Right kidney (tissue), 1 donor: ENCODE measurements around the gene CWF19L1.
A peak's percentile ranks its signal among the peaks of the same experiment; 100 is the strongest.

Experiments used
- DNase-seq: peaks from one replicate; pipeline ENCODE4 v3.0.0-alpha.2; 2016

The CWF19L1 gene

GRCh38 chr10:100253041-100253440 is 14.4 kb downstream of the CWF19L1 start:
- no peak for DNase-seq

GRCh38 chr10:100248820-100249219 is 18.6 kb downstream of the CWF19L1 start:
- no peak for DNase-seq

- DNase-seq = no peak
Measured at GRCh38 chr10:100245484-100246220, 21.8 kb downstream of the CWF19L1 start.

GRCh38 chr10:100239851-100240250 is 27.6 kb downstream of the CWF19L1 start:
- no peak for DNase-seq

- DNase-seq = no peak
Measured at GRCh38 chr10:100238429-100238828, 29.0 kb downstream of the CWF19L1 start.

GRCh38 chr10:100232101-100232500 is 35.3 kb downstream of the CWF19L1 start:
- no peak for DNase-seq

GRCh38 chr10:100229819-100230422 is 37.5 kb downstream of the CWF19L1 start:
- no peak for DNase-seq

DNA sequence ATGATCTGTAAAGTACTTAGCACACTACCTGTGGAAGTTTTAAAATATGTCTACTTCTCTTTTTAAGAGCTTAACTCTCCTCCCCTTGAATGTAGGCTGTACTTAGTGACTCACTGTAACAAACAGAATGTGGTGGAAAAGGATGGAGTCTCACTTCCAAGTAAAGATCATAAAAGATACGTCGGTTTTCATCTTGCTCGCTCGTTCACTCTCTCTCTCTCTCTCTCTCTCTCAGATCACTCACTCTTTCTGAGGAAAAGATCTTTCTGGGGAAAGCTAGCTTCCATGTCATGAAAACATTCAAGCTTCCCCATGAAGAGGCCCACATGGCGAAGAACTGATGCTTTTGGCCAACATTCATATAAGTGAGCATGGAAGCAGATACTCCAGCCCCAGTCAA is 43.6 kb downstream of the CWF19L1 start:
- no peak for DNase-seq

- DNase-seq = no peak
Measured at GRCh38 chr10:100222529-100222928, 44.9 kb downstream of the CWF19L1 start.

DNA sequence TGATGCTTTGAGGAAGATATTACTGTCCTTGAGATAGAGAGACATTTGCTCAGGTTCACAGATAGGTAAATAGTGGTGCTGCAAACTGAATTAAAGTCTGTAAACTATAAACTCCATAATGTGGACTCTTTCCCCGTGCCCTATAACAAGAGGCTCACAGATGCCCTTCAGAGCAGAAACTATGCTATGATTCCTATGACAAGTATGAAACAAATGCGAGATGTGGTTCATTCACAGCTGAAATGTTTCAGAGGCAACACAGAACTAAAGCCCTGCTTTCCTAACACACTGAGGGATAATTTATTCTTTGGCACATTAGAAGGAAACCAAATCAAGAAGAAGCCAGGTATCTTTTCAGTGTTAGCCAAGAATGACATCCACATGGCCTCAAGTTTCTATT is 51.4 kb downstream of the CWF19L1 start:
- DNase-seq = no peak

DNA sequence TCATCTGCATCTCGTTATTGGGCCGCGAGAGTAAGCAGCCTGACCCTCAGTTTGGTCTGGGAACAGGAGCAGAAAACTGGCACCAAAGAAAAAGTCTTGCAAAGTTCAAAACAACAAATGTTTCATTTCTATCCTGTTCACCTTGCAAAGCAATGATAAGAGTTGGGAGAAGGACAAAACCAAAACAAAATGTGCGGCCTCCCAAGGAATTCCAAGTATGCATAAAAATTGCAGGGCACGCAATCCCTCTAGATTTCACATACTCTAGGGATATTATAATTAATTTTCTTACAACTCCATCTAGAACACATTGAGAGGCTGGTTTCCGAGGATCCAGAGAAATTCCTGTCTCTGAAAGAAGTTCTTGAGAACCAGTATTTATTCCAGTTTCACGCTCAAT is 58.1 kb downstream of the CWF19L1 start:
- peak; percentile 5 for DNase-seq

DNA sequence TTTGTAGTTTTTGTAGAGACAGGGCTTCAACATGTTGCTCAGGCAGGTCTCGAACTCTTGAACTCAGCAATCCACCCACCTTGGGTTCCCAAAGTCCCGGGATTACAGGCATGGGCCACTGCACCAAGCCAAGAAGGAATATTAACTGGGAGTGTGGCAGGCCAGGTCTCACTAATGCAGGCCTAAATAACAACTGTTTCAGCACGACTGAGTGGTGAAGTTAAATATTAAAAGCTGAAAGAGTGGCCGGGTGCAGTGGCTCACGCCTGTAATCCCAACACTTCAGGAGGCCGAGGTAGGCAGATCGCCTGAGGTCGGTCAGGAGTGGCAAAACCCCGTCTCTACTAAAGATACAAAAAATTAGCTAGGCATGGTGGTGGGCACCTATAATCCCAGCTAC is 59.2 kb downstream of the CWF19L1 start:
- DNase-seq = peak; percentile 17

GRCh38 chr10:100204370-100204769 is 63.1 kb downstream of the CWF19L1 start:
- DNase-seq = no peak

GRCh38 chr10:100201549-100201948 is 65.9 kb downstream of the CWF19L1 start:
- DNase-seq = no peak

DNA sequence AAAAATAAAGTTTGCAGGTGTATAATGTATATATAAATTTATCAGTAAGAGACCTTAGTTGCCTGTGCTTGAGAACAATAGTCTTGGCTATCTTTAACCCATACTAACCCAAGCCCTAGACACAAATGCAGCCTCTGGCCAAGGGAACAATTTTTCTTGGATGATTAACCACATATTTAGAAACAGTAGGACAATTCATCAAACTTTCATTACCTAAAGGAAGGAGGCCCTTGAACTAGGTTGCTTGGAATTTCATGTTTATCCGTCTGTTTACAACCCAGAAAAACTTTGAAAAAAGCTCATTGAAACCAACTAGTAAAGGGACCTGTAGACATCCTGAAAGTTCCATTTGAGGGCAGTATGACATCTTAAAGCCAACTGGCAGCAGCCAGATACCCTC is 72.7 kb downstream of the CWF19L1 start:
- no peak for DNase-seq

DNA sequence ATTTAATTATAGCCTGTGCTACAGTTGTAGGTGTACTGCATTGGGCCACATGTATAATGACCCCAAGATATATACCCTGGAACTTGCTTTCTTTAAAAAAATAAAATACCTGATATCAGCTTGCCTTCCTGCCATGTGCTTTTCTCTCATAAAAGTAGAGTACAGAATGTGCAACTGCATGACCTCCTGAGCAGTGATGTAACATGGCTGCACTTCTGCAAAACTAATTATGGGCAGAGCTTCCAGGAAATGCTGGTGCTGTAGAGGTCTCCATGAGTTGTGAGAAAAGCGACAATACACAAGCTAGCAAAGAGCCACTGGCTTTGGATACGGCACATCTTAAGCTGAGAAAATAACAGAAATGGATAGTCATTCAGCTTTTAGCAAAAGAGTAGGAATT is 75.1 kb downstream of the CWF19L1 start:
- DNase-seq = no peak

DNA sequence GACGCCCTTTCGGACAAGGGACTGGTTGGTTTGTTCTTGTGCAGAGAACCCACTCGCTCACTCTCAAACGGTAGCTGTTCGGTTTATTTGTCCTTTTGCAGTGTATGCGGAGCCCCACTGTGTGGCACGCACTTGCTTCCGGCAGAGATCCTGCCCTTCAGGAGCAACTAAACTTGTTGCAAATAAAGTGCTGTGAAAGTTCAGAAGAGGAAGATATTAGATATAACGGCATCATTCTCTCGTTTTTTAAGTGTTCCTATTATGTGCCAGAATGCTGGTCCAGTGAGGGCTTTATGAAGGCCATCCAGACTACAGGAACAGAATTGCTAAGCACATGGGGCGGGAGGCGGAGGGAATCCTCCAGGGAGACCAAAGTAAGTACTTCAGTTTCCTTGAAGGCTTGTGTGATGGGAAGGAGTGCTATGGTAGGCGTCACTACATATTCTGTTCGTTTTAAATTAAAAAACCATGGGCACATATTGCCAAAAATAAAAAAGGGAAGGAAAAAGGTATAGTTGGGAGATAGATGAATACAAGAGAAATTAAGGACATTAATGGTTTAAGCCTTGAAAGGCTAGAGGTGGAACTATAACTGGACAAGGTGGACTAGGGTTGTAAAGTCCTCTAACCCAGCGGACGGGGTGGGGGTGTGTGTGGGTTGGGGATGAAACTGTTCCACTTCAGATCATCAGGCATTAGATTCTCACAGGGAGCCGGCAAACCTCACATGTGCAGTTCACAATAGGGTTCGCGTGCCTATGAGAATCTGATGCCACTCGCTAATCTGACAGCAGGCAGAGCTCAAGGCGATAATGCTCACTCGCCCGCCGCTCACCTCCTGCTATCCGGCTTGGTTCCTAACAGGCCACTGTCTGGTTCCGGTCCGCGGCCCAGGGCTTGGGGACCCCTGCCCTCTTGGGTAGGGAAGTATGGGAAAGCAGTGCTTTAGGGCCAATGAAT is 80.9 kb downstream of the CWF19L1 start:
- peak; percentile 4 for DNase-seq

- DNase-seq = peak; percentile 89
Measured at GRCh38 chr10:100185364-100186252, 81.8 kb downstream of the CWF19L1 start, which contains the start of gene ERLIN1. TSS of gene ERLIN1 (minus strand) at chr10:100186029. CDS start at chr10:100185626, 403 bp downstream.

GRCh38 chr10:100184840-100185239 is 82.6 kb downstream of the CWF19L1 start:
- no peak for DNase-seq

DNA sequence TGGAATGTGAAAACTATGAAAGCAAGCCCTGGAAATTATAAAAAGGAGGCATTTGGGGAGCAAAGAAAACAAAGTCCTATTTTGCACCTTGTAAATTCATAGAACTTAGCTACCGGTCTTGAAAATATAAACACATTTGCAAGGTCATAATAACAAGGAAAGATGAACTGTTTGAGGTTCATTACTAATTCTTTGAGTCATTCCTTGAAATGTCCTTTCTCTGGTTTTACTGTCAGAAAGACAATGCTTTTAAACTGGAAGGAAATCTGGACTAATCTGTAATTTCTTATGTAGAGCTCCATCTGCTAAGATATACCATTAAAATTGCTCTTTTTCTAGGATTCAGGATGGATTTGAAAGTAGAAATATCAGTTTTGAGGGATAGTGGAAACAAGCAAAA is 83.0 kb downstream of the CWF19L1 start:
- no peak for DNase-seq

DNA sequence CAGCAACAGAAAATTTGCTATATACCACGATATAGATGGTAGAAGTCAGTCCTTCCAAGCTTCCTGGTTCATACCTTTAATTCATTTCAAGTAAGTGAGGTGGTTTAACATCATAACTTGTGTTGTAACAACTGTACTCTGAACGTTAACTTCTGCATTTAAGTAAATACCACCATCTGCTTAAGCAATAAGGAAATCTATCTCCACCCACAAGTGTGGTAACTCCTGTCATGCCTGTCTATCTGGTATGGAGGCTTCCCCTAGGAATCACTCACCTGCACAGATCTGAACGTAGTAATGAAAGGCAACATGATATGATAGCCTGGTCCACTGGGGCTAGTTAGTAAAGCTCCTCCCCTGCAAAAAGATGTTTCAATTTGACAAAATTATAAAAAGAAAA is 84.0 kb downstream of the CWF19L1 start:
- DNase-seq = no peak

- no peak for DNase-seq
Measured at GRCh38 chr10:100182908-100183307, 84.5 kb downstream of the CWF19L1 start.
